SK-N-SH (cell line): ENCODE results near the gene MRPS9. TPM values are rescaled to one million over a fixed set of nuclear protein-coding genes. Genes with fewer than 3 reads are reported as not detected.

ENCODE experiments used
- CTCF ChIA-PET: fragments of 300-600, 350-600 bp; formaldehyde crosslinking; extraction: SDS; loops from one replicate; lab custom pipeline; 2021; lab: Yijun Ruan, JAX
- POLR2A ChIA-PET: fragments of 350-600 bp; sonication (Branson Sonifier 250); formaldehyde crosslinking; extraction: SDS; loops from one replicate; lab custom pipeline; 2020; ENCODE audit warnings: antibody characterized with exemption, inconsistent platforms; lab: Yijun Ruan, JAX
- DNase-seq: peaks from one replicate; pipeline ENCODE4 v3.0.0; 2012
- H2AFZ ChIP-seq: fragments of 200-600 bp; sonication (generic); 2 replicates; pipeline ENCODE4 v1.8.1; 2016; ENCODE audit warnings: antibody characterized with exemption, mild to moderate bottlenecking, low read depth
- H3F3A ChIP-seq: fragments of 200-600 bp; sonication (generic); replicated peaks from 2 replicates; pipeline ENCODE3; 2016; ENCODE audit warnings: antibody characterized with exemption, mild to moderate bottlenecking; ENCODE audit not compliant: insufficient read depth
- H3K27ac ChIP-seq, 2 experiments: fragments of 200-500 bp in 1 of 2; fragments of 200-600 bp in 1 of 2; sonication (Bioruptor generic) in 1 of 2; sonication (generic), shearing (Covaris generic) in 1 of 2; 2 replicates each; pipeline versions ENCODE4 v1.5.1 to v1.6.1; 2014 to 2016; ENCODE audit warnings: low read depth in 2 of 2, inconsistent platforms in 1 of 2, low read length in 1 of 2, mild to moderate bottlenecking in 1 of 2, mixed read lengths in 1 of 2
- H3K27me3 ChIP-seq: fragments of 200-600 bp; sonication (generic), shearing (Covaris generic); 2 replicates; pipeline ENCODE4 v1.6.1; 2016; ENCODE audit warnings: mixed run types; ENCODE audit not compliant: insufficient read depth
- H3K36me3 ChIP-seq, 2 experiments: fragments of 200-500 bp in 1 of 2; fragments of 200-600 bp in 1 of 2; sonication (Bioruptor generic) in 1 of 2; sonication (generic) in 1 of 2; replicated peaks in 1 of 2; 2 replicates each; pipeline versions ENCODE3 to v1.5.1; 2014 to 2016; ENCODE audit warnings: low read length in 1 of 2, mild to moderate bottlenecking in 1 of 2; ENCODE audit not compliant: insufficient read depth in 2 of 2, control insufficient read depth in 1 of 2
- H3K4me1 ChIP-seq, 2 experiments: fragments of 200-500 bp in 1 of 2; fragments of 200-600 bp in 1 of 2; sonication (Bioruptor generic) in 1 of 2; sonication (generic), shearing (Covaris generic) in 1 of 2; 2 replicates each; pipeline versions ENCODE4 v1.5.1 to v1.6.1; 2014 to 2016; ENCODE audit warnings: low read depth in 1 of 2, low read length in 1 of 2, mixed run types in 1 of 2; ENCODE audit not compliant: insufficient read depth in 2 of 2, control insufficient read depth in 1 of 2
- H3K4me2 ChIP-seq: fragments of 200-600 bp; sonication (generic), shearing (Covaris generic); 2 replicates; pipeline ENCODE4 v1.6.1; 2017; ENCODE audit warnings: mixed run types
- H3K4me3 ChIP-seq, 2 experiments: fragments of 200-500 bp in 1 of 2; fragments of 200-600 bp in 1 of 2; sonication (Bioruptor generic) in 1 of 2; sonication (generic), shearing (Covaris generic) in 1 of 2; 2 replicates each; pipeline versions ENCODE4 v1.5.1 to v1.8.1; 2014 to 2016; ENCODE audit warnings: low read depth in 2 of 2, inconsistent platforms in 1 of 2, low read length in 1 of 2, mild to moderate bottlenecking in 1 of 2, mixed read lengths in 1 of 2, moderate library complexity in 1 of 2
- H3K79me2 ChIP-seq: fragments of 200-600 bp; sonication (generic); 2 replicates; pipeline ENCODE4 v1.8.1; 2017; ENCODE audit warnings: mild to moderate bottlenecking; ENCODE audit not compliant: insufficient read depth
- H3K9ac ChIP-seq: fragments of 200-600 bp; sonication (generic); 2 replicates; pipeline ENCODE4 v1.6.1; 2017; ENCODE audit warnings: mixed run types
- H3K9me2 ChIP-seq: fragments of 200-600 bp; sonication (generic); 2 replicates; pipeline ENCODE4 v1.6.1; 2017; ENCODE audit warnings: mixed run types
- H3K9me3 ChIP-seq: fragments of 200-600 bp; sonication (generic); 2 replicates; pipeline ENCODE4 v1.6.1; 2017; ENCODE audit warnings: mixed run types, mild to moderate bottlenecking, moderate library complexity
- H4K20me1 ChIP-seq: fragments of 200-600 bp; sonication (generic); 2 replicates; pipeline ENCODE4 v1.6.1; 2017; ENCODE audit warnings: mild to moderate bottlenecking, mixed run types; ENCODE audit not compliant: insufficient read depth
- EP300 ChIP-seq, 2 experiments: IDR thresholded peaks; 2 replicates each; pipeline versions ENCODE4 v1.4.0 to v1.6.1; 2012; ENCODE audit warnings: borderline replicate concordance in 1 of 2, low read depth in 1 of 2, low read length in 1 of 2
- EZH2phosphoT487 ChIP-seq: fragments of 200-600 bp; sonication (generic); IDR thresholded peaks from 2 replicates; pipeline ENCODE4 v1.6.1; 2017; ENCODE audit warnings: low read depth, mixed run types, mild to moderate bottlenecking, antibody characterized with exemption, moderate library complexity, borderline replicate concordance
- FOXJ3 ChIP-seq: sonication (generic); formaldehyde crosslinking; IDR thresholded peaks from 2 replicates; pipeline ENCODE4 v1.5.1; 2020; ENCODE audit warnings: mild to moderate bottlenecking, missing genetic modification reagents
- FOXM1 ChIP-seq: IDR thresholded peaks from 2 replicates; pipeline ENCODE4 v1.4.0; 2012; ENCODE audit warnings: low read depth, mild to moderate bottlenecking
- GABPA ChIP-seq: IDR thresholded peaks from 2 replicates; pipeline ENCODE4 v1.4.0; 2012; ENCODE audit warnings: low read depth, mild to moderate bottlenecking
- GATA2 ChIP-seq: sonication (generic); formaldehyde crosslinking; IDR thresholded peaks from 2 replicates; pipeline ENCODE4 v1.5.0; 2020; ENCODE audit warnings: mild to moderate bottlenecking, missing genetic modification reagents
- MEF2A ChIP-seq: IDR thresholded peaks from 2 replicates; pipeline ENCODE4 v1.4.0; 2012; ENCODE audit warnings: low read depth, borderline replicate concordance
- PBX3 ChIP-seq: IDR thresholded peaks from 2 replicates; pipeline ENCODE4; 2012
- POLR2AphosphoS5 ChIP-seq: IDR thresholded peaks from 2 replicates; pipeline ENCODE4 v1.6.1; 2012; ENCODE audit warnings: low read depth, low read length
- RAD21 ChIP-seq: IDR thresholded peaks from 2 replicates; pipeline ENCODE4 v1.6.1; 2012; ENCODE audit warnings: mild to moderate bottlenecking, low read length
- RFX5 ChIP-seq: IDR thresholded peaks from 2 replicates; pipeline ENCODE4 v1.6.1; 2012; ENCODE audit warnings: mild to moderate bottlenecking, improper control_type of control experiment, low read length
- RXRA ChIP-seq: IDR thresholded peaks from 2 replicates; pipeline ENCODE4 v1.4.0; 2012; ENCODE audit warnings: low read depth, mild to moderate bottlenecking, borderline replicate concordance
- SMC3 ChIP-seq: IDR thresholded peaks from 2 replicates; pipeline ENCODE4 v1.6.1; 2012; ENCODE audit warnings: low read depth, low read length, improper control_type of control experiment
- TCF12 ChIP-seq: IDR thresholded peaks from 2 replicates; pipeline ENCODE4 v1.4.0; 2012
- TEAD4 ChIP-seq: IDR thresholded peaks from 2 replicates; pipeline ENCODE4 v1.4.0; 2012; ENCODE audit warnings: mild to moderate bottlenecking, borderline replicate concordance; ENCODE audit not compliant: insufficient read depth
- USF1 ChIP-seq: IDR thresholded peaks from 2 replicates; pipeline ENCODE4 v1.4.0; 2012; ENCODE audit warnings: low read depth, borderline replicate concordance
- YY1 ChIP-seq: IDR thresholded peaks from 2 replicates; pipeline ENCODE4 v1.4.0; 2012; ENCODE audit warnings: low read depth, mild to moderate bottlenecking
- ZBTB33 ChIP-seq: IDR thresholded peaks from 2 replicates; pipeline ENCODE4 v1.4.0; 2012; ENCODE audit warnings: low read depth, borderline replicate concordance
- WGBS: methylation state at CpG from one replicate; pipeline ENCODE4 v1.1.6; 2017; ENCODE audit warnings: low lambda C conversion rate; 5-methylcytosine and 5-hydroxymethylcytosine counted together
- polyA plus RNA-seq, 3 experiments: library from polyadenylated mRNA; depleted of rRNA; stranded (reverse); fragments of >200 nt; gene quantifications; 2 replicates each; pipeline ENCODE4 v1.2.3, GENCODE V29; 2012
- TF ChIP-seq, protein P1 (sequence below): fragments of 200-600 bp; sonication (generic); IDR thresholded peaks from 2 replicates; pipeline ENCODE4 v1.6.1; 2017; ENCODE audit warnings: antibody characterized with exemption, mild to moderate bottlenecking, moderate library complexity
- TF ChIP-seq, protein P2 (sequence below): fragments of 150-350 bp; IDR thresholded peaks from 2 replicates; pipeline ENCODE4 v1.6.1; 2016; ENCODE audit warnings: mild to moderate bottlenecking, low read depth, low read length

The MRPS9 gene
- polyA plus RNA-seq, 1 of the 3 experiments (the other 2 are of a cell fraction) = 31.8 TPM

- Histone ChIP-seq H3K27me3 (no peaks in the 10 kb centered on the region; the same call in 1 of the 2 replicates), H3K9me2 (no peaks in the 10 kb centered on the region), H2AFZ (no peak overlapping the region), H4K20me1 (no peaks in the 10 kb centered on the region), H3K79me2 (no peaks in the 10 kb centered on the region), H3K27ac (no peak overlapping the region), H3F3A (no peaks in the 10 kb centered on the region), H3K4me1 (no peaks in the 10 kb centered on the region), H3K36me3 (no peaks in the 10 kb centered on the region), H3K9ac (no peak overlapping the region), H3K4me3 (no peak overlapping the region), H3K4me2 (no peak overlapping the region), H3K9me3 (no peaks in the 10 kb centered on the region)
- CTCF ChIA-PET = interaction anchor here (1.2 kb wide), 1 partner anchor 20 kb away, joined by 7 read pairs; no protein-coding TSS in a partner anchor
- DNase-seq = no peak
- no peak for TF ChIP-seq MEF2A
- no peak for TF ChIP-seq GABPA
- TF ChIP-seq USF1 = no peak
- TF ChIP-seq FOXJ3 (CRISPR knock-in tag) = no peak
- TF ChIP-seq, protein P1, sequence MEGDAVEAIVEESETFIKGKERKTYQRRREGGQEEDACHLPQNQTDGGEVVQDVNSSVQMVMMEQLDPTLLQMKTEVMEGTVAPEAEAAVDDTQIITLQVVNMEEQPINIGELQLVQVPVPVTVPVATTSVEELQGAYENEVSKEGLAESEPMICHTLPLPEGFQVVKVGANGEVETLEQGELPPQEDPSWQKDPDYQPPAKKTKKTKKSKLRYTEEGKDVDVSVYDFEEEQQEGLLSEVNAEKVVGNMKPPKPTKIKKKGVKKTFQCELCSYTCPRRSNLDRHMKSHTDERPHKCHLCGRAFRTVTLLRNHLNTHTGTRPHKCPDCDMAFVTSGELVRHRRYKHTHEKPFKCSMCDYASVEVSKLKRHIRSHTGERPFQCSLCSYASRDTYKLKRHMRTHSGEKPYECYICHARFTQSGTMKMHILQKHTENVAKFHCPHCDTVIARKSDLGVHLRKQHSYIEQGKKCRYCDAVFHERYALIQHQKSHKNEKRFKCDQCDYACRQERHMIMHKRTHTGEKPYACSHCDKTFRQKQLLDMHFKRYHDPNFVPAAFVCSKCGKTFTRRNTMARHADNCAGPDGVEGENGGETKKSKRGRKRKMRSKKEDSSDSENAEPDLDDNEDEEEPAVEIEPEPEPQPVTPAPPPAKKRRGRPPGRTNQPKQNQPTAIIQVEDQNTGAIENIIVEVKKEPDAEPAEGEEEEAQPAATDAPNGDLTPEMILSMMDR = no peak
- no peak for TF ChIP-seq FOXM1
- TF ChIP-seq TCF12 = no peak
- TF ChIP-seq PBX3 = no peak
- no peak for TF ChIP-seq EP300 (IDR thresholded peaks at IDR 0.05; ENCODE audit: borderline replicate concordance in 1 of 2, low read depth in 1 of 2, low read length in 1 of 2)
- no peak for TF ChIP-seq POLR2AphosphoS5
- TF ChIP-seq, protein P2, sequence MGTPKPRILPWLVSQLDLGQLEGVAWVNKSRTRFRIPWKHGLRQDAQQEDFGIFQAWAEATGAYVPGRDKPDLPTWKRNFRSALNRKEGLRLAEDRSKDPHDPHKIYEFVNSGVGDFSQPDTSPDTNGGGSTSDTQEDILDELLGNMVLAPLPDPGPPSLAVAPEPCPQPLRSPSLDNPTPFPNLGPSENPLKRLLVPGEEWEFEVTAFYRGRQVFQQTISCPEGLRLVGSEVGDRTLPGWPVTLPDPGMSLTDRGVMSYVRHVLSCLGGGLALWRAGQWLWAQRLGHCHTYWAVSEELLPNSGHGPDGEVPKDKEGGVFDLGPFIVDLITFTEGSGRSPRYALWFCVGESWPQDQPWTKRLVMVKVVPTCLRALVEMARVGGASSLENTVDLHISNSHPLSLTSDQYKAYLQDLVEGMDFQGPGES = no peak
- no peak for TF ChIP-seq GATA2 (CRISPR knock-in tag)
- TF ChIP-seq EZH2phosphoT487 = no peak
- no peak for TF ChIP-seq RAD21
- TF ChIP-seq RXRA = no peak
- TF ChIP-seq RFX5 = no peak
- no peak for TF ChIP-seq TEAD4
- TF ChIP-seq SMC3 = no peak
- TF ChIP-seq ZBTB33 = no peak
- TF ChIP-seq YY1 = no peak
- POLR2A ChIA-PET = no interaction called here
- 40% methylated on average over 6 of the region's 6 CpGs for WGBS
Observed at GRCh38 chr2:105135436-105135835, 97.6 kb downstream of the MRPS9 start.
